Stimulated activated CD4-positive, alpha-beta T cell treated with anti-CD3 and anti-CD28 coated beads, Interleukin-1b, Interleukin-23, amount 100 ng/mL, for 48 hours (primary cell): ENCODE measurements around the gene MYBL2.

ENCODE experiments used
- DNase-seq: peaks from one replicate; pipeline ENCODE4 v3.0.0-alpha.2; 2020

MYBL2 gene

DNA sequence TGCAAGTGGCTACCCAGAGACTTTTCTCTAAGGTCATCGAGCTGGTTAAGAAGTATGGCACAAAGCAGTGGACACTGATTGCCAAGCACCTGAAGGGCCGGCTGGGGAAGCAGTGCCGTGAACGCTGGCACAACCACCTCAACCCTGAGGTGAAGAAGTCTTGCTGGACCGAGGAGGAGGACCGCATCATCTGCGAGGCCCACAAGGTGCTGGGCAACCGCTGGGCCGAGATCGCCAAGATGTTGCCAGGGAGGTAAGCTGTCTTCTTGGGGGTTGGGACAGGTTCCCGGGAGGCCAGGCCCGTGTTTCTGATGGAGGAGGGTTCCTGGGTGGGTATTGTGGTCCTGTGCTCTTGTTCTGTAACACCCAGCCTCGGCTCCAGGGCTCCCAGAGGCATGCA lies 19.9 kb downstream of the MYBL2 start:
- DNase-seq, result no peak

DNA sequence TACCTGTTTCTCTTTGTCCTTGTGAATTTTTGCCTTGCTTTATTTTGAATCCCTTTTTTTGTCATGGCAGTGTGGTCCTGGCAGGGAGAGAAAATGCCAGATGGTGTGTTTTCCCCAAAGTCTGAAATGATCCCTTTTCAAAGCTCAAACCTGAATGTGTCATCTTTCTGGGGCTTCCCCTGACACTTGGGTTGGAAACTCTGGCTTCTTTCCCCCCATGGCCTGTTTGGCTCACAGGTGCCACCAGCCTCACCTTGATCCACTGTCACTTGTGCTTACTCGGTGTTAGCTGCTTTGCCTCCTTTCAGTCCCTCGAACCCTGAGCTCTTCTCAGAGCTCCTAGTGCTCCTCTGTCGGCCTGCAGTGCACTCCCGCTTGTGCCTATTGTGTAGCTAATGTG lies 22.3 kb downstream of the MYBL2 start:
- DNase-seq, result no peak

DNA sequence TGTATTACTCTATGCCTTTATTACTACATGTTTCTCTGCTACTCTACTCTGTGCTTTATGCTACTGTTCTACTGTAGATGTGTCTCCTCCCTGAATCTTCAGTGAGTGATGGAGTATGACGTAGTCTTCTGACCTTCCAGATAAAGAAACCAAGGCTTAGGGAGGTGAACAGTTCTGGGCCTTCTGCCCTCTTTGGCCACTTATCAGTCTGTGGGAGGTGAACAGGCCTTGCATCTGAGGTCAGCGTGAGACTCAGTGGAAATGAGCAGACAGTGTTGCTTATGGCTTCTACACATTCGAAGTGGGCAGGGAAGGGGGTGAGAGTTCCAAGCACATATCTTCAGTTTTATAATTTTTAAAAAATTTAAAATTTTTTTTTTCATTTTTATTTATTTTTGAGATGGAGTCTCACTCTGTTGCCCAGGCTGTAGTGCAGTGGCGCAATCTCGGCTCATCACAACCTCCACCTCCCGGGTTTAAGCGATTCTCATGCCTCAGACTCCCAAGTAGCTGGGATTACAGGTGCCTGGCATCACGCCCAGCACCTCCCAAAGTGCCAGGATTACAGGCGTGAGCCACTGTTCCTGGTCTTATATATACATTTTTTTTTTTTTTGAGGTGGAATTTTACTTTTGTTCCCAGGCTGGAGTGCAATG lies 24.2 kb downstream of the MYBL2 start:
- DNase-seq, result no peak

DNA sequence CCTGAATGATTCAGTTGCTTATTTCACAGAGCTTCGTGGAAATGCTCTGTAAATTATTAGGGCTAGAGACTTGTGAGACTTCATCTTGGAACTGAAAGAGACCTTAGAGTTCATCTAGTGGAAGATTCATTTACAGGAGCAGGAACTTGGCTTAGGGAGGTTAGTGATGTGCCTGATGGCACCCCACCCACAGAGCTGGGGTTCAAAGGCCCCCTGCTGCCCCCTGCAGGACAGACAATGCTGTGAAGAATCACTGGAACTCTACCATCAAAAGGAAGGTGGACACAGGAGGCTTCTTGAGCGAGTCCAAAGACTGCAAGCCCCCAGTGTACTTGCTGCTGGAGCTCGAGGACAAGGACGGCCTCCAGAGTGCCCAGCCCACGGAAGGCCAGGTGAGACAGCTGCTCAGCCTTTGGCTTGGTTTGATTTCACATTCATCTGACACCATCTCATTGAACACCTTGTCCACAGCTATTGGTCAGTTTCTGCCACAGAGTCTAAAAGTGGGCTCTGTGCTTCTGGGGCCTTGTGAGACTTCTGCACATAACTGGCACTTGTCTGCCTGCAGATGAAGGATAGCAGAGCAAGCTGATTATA lies 25.1 kb downstream of the MYBL2 start:
- peak; percentile 58 for DNase-seq

- no peak for DNase-seq
Measured at GRCh38 chr20:43694763-43695162, 27.8 kb downstream of the MYBL2 start.

GRCh38 chr20:43695571-43695970 lies 28.7 kb downstream of the MYBL2 start:
- no peak for DNase-seq

DNA sequence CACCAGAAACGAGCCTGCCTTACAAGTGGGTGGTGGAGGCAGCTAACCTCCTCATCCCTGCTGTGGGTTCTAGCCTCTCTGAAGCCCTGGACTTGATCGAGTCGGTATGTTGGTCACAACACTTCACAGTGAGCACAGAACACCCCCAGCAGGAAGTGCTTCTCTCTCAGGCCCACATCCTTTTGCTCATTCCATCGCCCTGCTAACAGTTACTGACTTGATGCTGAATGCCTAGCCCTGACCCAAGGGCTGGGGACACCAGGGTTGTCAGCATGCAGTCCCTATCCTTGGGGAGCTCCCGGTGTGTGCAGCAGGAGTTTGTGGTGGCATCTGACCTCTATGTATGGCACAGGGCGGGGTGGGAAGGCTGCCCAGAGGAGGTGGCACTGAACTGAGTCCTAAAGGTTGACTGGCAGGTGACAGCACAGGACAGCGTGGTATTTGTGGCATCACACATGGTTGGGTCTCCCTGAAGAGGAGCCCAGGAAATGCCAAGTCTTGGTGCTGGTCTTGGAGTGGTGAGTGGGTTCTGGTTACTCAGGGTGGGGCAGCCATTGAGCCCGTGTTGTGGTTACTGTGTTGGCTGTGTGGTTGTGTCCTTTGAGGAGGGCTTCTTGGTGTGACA lies 33.1 kb downstream of the MYBL2 start:
- no peak for DNase-seq

DNA sequence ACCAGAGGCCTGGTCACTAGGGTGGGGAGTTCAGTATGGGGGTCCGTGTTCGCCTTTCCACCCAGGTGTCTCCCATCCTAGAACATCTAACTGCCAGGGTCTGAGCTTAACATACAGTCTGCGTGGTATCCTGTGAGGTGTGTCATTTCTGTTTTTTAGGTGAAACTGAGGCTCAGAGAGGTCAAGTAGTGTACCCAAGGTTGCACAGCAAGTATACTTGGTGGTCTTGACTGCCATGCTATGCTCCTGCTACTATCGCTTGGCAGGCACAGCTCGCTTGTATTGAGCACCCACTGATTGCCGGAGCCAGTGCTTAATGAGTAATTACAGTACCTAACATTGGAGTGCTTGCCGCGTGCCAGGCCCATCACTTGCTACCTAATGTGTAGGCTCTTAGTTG lies 33.7 kb downstream of the MYBL2 start:
- DNase-seq, result no peak

- no peak for DNase-seq
Measured at GRCh38 chr20:43702502-43702901, 35.6 kb downstream of the MYBL2 start.

GRCh38 chr20:43710370-43711044 lies 43.6 kb downstream of the MYBL2 start:
- DNase-seq, result no peak

DNA sequence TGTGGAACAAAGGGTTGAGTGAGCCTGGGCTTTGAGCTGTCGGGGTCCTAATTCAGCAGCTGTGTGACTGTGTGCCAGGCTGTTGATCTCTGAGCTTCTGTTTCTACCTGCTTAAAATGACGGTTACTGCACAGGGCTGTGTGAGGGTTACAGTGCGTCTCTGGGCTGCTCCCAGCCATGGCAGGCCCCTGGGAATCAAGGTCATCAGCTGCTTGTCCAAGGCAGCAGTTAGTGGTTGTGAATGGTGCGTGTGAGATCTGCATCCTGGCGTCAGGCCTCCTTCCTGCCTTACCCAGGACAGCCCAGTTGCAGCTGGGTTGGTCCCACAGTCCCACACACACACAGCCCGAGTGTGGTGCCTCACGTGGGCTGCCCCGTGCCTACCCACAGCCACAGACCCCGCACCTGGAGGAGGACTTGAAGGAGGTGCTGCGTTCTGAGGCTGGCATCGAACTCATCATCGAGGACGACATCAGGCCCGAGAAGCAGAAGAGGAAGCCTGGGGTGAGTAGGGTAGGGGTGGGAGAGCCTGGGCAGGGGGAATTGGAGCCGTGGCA lies 44.3 kb downstream of the MYBL2 start:
- no peak for DNase-seq

DNA sequence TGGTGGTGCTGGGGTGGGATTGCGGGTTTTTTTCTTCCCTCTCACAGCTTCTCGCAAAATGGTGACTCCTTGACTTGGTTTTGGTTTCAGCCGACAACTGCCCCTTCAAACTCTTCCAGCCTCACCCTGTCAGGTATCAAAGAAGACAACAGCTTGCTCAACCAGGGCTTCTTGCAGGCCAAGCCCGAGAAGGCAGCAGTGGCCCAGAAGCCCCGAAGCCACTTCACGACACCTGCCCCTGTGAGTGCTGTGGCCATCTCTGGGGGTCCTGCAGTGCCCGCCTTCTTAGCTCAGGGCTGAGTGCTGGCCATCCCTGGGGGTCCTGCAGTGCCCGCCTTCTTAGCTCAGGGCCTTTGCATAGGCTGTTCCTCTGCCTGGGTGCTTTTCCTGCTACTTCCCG lies 48.1 kb downstream of the MYBL2 start:
- no peak for DNase-seq

GRCh38 chr20:43715511-43715910 lies 48.6 kb downstream of the MYBL2 start:
- no peak for DNase-seq

DNA sequence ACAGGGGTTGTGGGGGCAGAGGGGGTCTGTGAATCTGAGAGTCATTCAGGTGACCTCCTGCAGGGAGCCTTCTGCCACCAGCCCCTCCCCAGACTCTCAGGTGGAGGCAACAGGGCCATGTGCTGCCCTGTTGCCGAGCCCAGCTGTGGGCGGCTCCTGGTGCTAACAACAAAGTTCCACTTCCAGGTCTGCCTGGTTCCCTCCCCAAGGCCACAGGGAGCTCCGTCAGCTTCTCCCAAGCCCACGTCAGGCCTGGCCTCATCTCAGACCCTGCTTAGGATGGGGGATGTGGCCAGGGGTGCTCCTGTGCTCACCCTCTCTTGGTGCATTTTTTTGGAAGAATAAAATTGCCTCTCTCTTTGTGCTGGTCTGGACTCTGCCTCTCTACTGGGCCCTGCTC lies 49.2 kb downstream of the MYBL2 start:
- DNase-seq, result no peak

GRCh38 chr20:43716757-43717615 lies 50.1 kb downstream of the MYBL2 start:
- DNase-seq, result no peak

GRCh38 chr20:43717616-43717995 lies 50.7 kb downstream of the MYBL2 start:
- DNase-seq, result no peak

GRCh38 chr20:43720007-43720406 lies 53.1 kb downstream of the MYBL2 start:
- DNase-seq, result no peak

DNA sequence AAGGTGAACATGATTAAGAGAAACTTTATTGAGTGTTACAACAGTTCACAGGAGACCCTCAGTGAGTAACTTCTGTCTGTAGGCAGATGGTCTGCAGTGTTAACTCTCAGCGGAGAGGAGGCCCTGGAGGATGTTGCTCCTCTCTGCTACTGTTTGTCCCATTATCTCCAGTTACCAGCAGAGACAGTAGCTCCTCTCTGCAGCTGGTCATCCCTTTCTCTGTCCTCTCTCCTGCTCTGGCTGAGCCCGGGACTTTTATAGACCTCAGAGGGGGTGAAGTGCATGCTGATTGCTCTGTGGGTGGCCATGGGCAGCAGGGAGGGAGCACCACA lies 54.1 kb downstream of the MYBL2 start:
- no peak for DNase-seq

GRCh38 chr20:43721429-43722152 lies 54.7 kb downstream of the MYBL2 start:
- no peak for DNase-seq

- DNase-seq, result peak; percentile 15
Measured at GRCh38 chr20:43722153-43722505, 55.2 kb downstream of the MYBL2 start.

GRCh38 chr20:43723186-43723585 lies 56.3 kb downstream of the MYBL2 start:
- DNase-seq, result no peak

DNA sequence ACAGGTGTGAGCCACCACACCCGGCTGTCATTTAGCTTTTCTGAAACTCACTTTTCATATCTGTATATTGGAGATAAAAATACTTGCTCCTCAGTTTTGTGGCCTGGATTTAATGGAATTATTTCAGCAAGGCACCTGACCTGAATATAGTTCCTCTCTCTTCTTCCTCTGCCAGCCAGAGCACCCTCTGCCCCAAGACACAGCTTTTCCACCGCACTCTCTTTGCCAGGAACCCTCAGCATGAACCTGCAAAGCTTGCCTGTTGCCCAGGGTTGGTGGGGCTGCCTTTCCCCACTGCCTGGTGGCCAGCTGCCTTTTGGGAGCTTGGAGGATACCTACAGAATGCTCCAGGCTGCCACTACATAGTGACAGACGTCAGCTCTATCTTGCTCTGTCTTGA lies 56.8 kb downstream of the MYBL2 start:
- DNase-seq, result no peak
